HepG2 (cell line): ENCODE data around the gene KRT2.

Experiments used
- FOXJ3 ChIP-seq: sonication (generic); formaldehyde crosslinking; IDR thresholded peaks from 2 replicates; pipeline ENCODE4 v1.4.0; 2020; ENCODE audit warnings: missing genetic modification reagents, mild to moderate bottlenecking, borderline replicate concordance
- GABPB1 ChIP-seq: IDR thresholded peaks from 2 replicates; pipeline ENCODE4 v1.6.1; 2016; ENCODE audit warnings: mild to moderate bottlenecking, missing genetic modification reagents, moderate library complexity, missing compliant biosample characterization
- HNRNPL ChIP-seq: fragments of 200-400 bp; formaldehyde crosslinking; IDR thresholded peaks from 2 replicates; pipeline ENCODE4 v1.6.1; 2017; ENCODE audit warnings: mild to moderate bottlenecking, low read depth, low read length
- MXD4 ChIP-seq: IDR thresholded peaks from 2 replicates; pipeline ENCODE4 v1.6.1; 2016; ENCODE audit warnings: mild to moderate bottlenecking, missing biosample characterization, missing genetic modification reagents
- RNF2 ChIP-seq: fragments of 450-650 bp; conservative IDR thresholded peaks from 2 replicates; pipeline ENCODE4 v1.6.1; 2016; ENCODE audit warnings: low read depth
- SMYD3 ChIP-seq: sonication (generic); formaldehyde crosslinking; IDR thresholded peaks from 2 replicates; pipeline ENCODE4 v1.8.1; 2023; ENCODE audit warnings: mild to moderate bottlenecking, missing genetic modification reagents
- SOX6 ChIP-seq, 2 experiments: fragments of 450-650 bp in 1 of 2; sonication (generic) in 1 of 2; formaldehyde crosslinking in 1 of 2; IDR thresholded peaks; 2 replicates each; pipeline versions ENCODE4 v1.4.0 to v1.6.1; 2017 to 2020; ENCODE audit warnings: antibody characterized with exemption in 1 of 2, mild to moderate bottlenecking in 1 of 2, missing genetic modification reagents in 1 of 2
- TF ChIP-seq, protein P1 (sequence below): sonication (generic); formaldehyde crosslinking; IDR thresholded peaks from 2 replicates; pipeline ENCODE4 v1.5.0; 2020; ENCODE audit warnings: mild to moderate bottlenecking, missing genetic modification reagents, moderate library complexity

GRCh38 chr12:52682938-52683574, 31.0 kb upstream of the KRT2 start:
- TF ChIP-seq HNRNPL: no peak
- TF ChIP-seq FOXJ3 (CRISPR knock-in tag): no peak
- no peak for TF ChIP-seq SOX6 (IDR thresholded peaks at IDR 0.05)
- no peak for TF ChIP-seq SOX6 (CRISPR knock-in tag; IDR thresholded peaks at IDR 0.05)
- no peak for TF ChIP-seq MXD4
- TF ChIP-seq RNF2: no peak
- no peak for TF ChIP-seq SMYD3 (CRISPR knock-in tag)
- TF ChIP-seq GABPB1 (CRISPR knock-in tag): no peak
- TF ChIP-seq, protein P1, sequence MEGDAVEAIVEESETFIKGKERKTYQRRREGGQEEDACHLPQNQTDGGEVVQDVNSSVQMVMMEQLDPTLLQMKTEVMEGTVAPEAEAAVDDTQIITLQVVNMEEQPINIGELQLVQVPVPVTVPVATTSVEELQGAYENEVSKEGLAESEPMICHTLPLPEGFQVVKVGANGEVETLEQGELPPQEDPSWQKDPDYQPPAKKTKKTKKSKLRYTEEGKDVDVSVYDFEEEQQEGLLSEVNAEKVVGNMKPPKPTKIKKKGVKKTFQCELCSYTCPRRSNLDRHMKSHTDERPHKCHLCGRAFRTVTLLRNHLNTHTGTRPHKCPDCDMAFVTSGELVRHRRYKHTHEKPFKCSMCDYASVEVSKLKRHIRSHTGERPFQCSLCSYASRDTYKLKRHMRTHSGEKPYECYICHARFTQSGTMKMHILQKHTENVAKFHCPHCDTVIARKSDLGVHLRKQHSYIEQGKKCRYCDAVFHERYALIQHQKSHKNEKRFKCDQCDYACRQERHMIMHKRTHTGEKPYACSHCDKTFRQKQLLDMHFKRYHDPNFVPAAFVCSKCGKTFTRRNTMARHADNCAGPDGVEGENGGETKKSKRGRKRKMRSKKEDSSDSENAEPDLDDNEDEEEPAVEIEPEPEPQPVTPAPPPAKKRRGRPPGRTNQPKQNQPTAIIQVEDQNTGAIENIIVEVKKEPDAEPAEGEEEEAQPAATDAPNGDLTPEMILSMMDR (CRISPR knock-in tag): no peak
